ENCODE results near the gene IQGAP2. TPM values are rescaled to one million over a fixed set of nuclear protein-coding genes. Genes with fewer than 3 reads are reported as not detected.

IQGAP2 gene
- total RNA-seq, 1 experiment from 2014 or later: not detected

- no peaks in the 10 kb centered on the region for H3K36me3 ChIP-seq (ENCODE audit: low read depth)
- POLR2A ChIA-PET (ENCODE audit: unreplicated experiment): no interaction called here
- CTCF ChIA-PET: no interaction called here
- no peak overlapping the region for H3K27ac ChIP-seq
- no peak overlapping the region for H3K4me2 ChIP-seq
- DNase-seq: no peak
- H3K9me3 ChIP-seq (ENCODE audit: insufficient read depth, low read depth): no peaks in the 10 kb centered on the region
- no peaks in the 10 kb centered on the region; the same call in 1 of the 2 replicates for H3K4me1 ChIP-seq (replicated peaks; ENCODE audit: insufficient read depth)
- no peaks in the 10 kb centered on the region for H3K27me3 ChIP-seq (ENCODE audit: insufficient read depth, low read depth)
- H3K79me2 ChIP-seq (ENCODE audit: low read depth): no peaks in the 10 kb centered on the region
- H3K9me2 ChIP-seq (ENCODE audit: insufficient read depth): no peaks in the 10 kb centered on the region
- no TSS peak for BruUV-seq (replicated peaks)
- H3F3A ChIP-seq (ENCODE audit: insufficient read depth, low read depth): no peaks in the 10 kb centered on the region
- intact Hi-C loops (cut with micrococcal nuclease; ENCODE audit: unreplicated experiment): loop anchor here (10.0 kb wide), 1 partner anchor 146 kb away; no protein-coding TSS in a partner anchor
- H2AFZ ChIP-seq: no peak overlapping the region
- no peak for TF ChIP-seq EZH2 (IDR thresholded peaks at IDR 0.05; ENCODE audit: low read depth)
- TF ChIP-seq, protein P1, sequence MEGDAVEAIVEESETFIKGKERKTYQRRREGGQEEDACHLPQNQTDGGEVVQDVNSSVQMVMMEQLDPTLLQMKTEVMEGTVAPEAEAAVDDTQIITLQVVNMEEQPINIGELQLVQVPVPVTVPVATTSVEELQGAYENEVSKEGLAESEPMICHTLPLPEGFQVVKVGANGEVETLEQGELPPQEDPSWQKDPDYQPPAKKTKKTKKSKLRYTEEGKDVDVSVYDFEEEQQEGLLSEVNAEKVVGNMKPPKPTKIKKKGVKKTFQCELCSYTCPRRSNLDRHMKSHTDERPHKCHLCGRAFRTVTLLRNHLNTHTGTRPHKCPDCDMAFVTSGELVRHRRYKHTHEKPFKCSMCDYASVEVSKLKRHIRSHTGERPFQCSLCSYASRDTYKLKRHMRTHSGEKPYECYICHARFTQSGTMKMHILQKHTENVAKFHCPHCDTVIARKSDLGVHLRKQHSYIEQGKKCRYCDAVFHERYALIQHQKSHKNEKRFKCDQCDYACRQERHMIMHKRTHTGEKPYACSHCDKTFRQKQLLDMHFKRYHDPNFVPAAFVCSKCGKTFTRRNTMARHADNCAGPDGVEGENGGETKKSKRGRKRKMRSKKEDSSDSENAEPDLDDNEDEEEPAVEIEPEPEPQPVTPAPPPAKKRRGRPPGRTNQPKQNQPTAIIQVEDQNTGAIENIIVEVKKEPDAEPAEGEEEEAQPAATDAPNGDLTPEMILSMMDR (conservative IDR thresholded peaks at IDR 0.05): no peak
- H3K4me3 ChIP-seq: no peak overlapping the region
- H4K20me1 ChIP-seq (ENCODE audit: insufficient read depth): no peaks in the 10 kb centered on the region
Observed at GRCh38 chr5:76718880-76719279, 315.8 kb downstream of the IQGAP2 start.

- Histone ChIP-seq H3K36me3 (ENCODE audit: low read depth) (no peaks in the 10 kb centered on the region), H4K20me1 (ENCODE audit: insufficient read depth) (no peaks in the 10 kb centered on the region), H3K27me3 (ENCODE audit: insufficient read depth, low read depth) (no peaks in the 10 kb centered on the region), H3K4me3 (no peak overlapping the region), H2AFZ (no peak overlapping the region), H3F3A (ENCODE audit: insufficient read depth, low read depth) (no peaks in the 10 kb centered on the region), H3K9me3 (ENCODE audit: insufficient read depth, low read depth) (no peaks in the 10 kb centered on the region), H3K9me2 (ENCODE audit: insufficient read depth) (no peaks in the 10 kb centered on the region), H3K79me2 (ENCODE audit: low read depth) (no peaks in the 10 kb centered on the region), H3K4me2 (no peak overlapping the region), H3K27ac (no peak overlapping the region), H3K4me1 (replicated peaks; ENCODE audit: insufficient read depth) (no peaks in the 10 kb centered on the region; the same call in 1 of the 2 replicates)
- POLR2A ChIA-PET (ENCODE audit: unreplicated experiment): no interaction called here
- BruUV-seq (replicated peaks): no TSS peak
- DNase-seq: no peak
- CTCF ChIA-PET: no interaction called here
- intact Hi-C loops (cut with micrococcal nuclease; ENCODE audit: unreplicated experiment): no loop called here
- TF ChIP-seq EZH2 (IDR thresholded peaks at IDR 0.05; ENCODE audit: low read depth): no peak
- TF ChIP-seq, protein P1 (conservative IDR thresholded peaks at IDR 0.05): no peak
Observed at GRCh38 chr5:76720988-76721569, 318.0 kb downstream of the IQGAP2 start.

DNA sequence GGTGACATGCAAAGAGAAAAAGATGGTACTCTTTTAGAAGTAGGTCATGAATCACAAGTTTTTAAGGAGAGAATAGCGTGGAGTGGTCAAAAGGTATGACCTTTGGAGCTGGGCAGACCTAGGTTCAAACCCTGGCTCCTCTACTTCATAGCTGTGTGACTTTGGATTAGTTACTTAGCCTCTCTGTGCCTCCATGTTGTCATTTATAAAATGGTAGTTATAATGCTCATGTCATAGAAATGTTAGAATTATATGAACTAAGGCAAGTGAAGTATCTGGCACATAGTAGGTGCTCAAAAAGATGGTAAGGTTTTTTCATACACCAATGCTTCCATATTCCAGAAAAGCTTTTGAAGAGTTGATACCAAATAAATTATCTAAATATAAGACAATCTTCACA, 320.2 kb downstream of the IQGAP2 start:
- Histone ChIP-seq H3K79me2 (ENCODE audit: low read depth) (no peaks in the 10 kb centered on the region), H3K4me2 (no peak overlapping the region), H3K4me1 (replicated peaks; ENCODE audit: insufficient read depth) (no peaks in the 10 kb centered on the region), H2AFZ (no peak overlapping the region), H3K36me3 (ENCODE audit: low read depth) (no peaks in the 10 kb centered on the region), H3F3A (ENCODE audit: insufficient read depth, low read depth) (no peaks in the 10 kb centered on the region), H4K20me1 (ENCODE audit: insufficient read depth) (no peaks in the 10 kb centered on the region), H3K9me3 (ENCODE audit: insufficient read depth, low read depth) (no peaks in the 10 kb centered on the region), H3K27ac (no peak overlapping the region), H3K9me2 (ENCODE audit: insufficient read depth) (no peaks in the 10 kb centered on the region), H3K4me3 (no peak overlapping the region), H3K27me3 (ENCODE audit: insufficient read depth, low read depth) (no peaks in the 10 kb centered on the region)
- DNase-seq: no peak
- no TSS peak for BruUV-seq (replicated peaks)
- POLR2A ChIA-PET (ENCODE audit: unreplicated experiment): interaction anchor here (0.5 kb wide), 1 partner anchor 34 kb away, joined by 5 read pairs; no protein-coding TSS in a partner anchor
- no peak for TF ChIP-seq EZH2 (IDR thresholded peaks at IDR 0.05; ENCODE audit: low read depth)
- TF ChIP-seq, protein P1 (conservative IDR thresholded peaks at IDR 0.05): no peak
- intact Hi-C loops (cut with micrococcal nuclease; ENCODE audit: unreplicated experiment): no loop called here
- CTCF ChIA-PET: no interaction called here
